MV-4-11 (cell line): ENCODE measurements around the gene RSPH6A.
"Not testable (repeated sequence)": the region's sequence is repeated elsewhere in the genome, so short reads cannot be mapped to it uniquely, and the experiment has no call there.

Experiments
- DNase-seq: peaks from one replicate; lab custom pipeline; 2025; lab: John Stamatoyannopoulos, UW

RSPH6A gene

GRCh38 chr19:45764945-45765701 lies 50.0 kb downstream of the RSPH6A start:
- DNase-seq, result no peak

- DNase-seq, result no peak
These were observed 50.6 kb downstream of the RSPH6A start for GRCh38 chr19:45764475-45764874.

- DNase-seq, result no peak
These were observed 51.3 kb downstream of the RSPH6A start for GRCh38 chr19:45763691-45764294.

- no peak for DNase-seq
These were observed 52.1 kb downstream of the RSPH6A start for GRCh38 chr19:45762870-45763631.

- DNase-seq, result no peak
These were observed 53.4 kb downstream of the RSPH6A start for GRCh38 chr19:45761714-45762113.

- no peak for DNase-seq
These were observed 56.2 kb downstream of the RSPH6A start for GRCh38 chr19:45758921-45759320.

GRCh38 chr19:45757695-45758094 lies 57.4 kb downstream of the RSPH6A start:
- DNase-seq, result no peak

- no peak for DNase-seq
These were observed 60.8 kb downstream of the RSPH6A start for GRCh38 chr19:45754323-45754722.

- DNase-seq, result no peak
These were observed 61.6 kb downstream of the RSPH6A start for GRCh38 chr19:45753548-45753947.

- DNase-seq, result peak; percentile 52
These were observed 62.5 kb downstream of the RSPH6A start for GRCh38 chr19:45752639-45753038.

GRCh38 chr19:45751483-45751882 lies 63.6 kb downstream of the RSPH6A start:
- DNase-seq, result not testable (repeated sequence)

- DNase-seq, result no peak
These were observed 67.6 kb downstream of the RSPH6A start for GRCh38 chr19:45747513-45747912.

GRCh38 chr19:45746866-45747265 lies 68.2 kb downstream of the RSPH6A start:
- DNase-seq, result no peak
